Stimulated activated CD4-positive, alpha-beta T cell treated with anti-CD3 and anti-CD28 coated beads, TNF-alpha, amount 100 ng/mL, for 48 hours (primary cell): ENCODE results near the gene TBC1D9B.

Experiments used
- DNase-seq, 3 donors: peaks; one replicate each; pipeline ENCODE4 v3.0.0-alpha.2; 2020; ENCODE audit warnings: low read depth in 3 of 3

TBC1D9B gene

DNA sequence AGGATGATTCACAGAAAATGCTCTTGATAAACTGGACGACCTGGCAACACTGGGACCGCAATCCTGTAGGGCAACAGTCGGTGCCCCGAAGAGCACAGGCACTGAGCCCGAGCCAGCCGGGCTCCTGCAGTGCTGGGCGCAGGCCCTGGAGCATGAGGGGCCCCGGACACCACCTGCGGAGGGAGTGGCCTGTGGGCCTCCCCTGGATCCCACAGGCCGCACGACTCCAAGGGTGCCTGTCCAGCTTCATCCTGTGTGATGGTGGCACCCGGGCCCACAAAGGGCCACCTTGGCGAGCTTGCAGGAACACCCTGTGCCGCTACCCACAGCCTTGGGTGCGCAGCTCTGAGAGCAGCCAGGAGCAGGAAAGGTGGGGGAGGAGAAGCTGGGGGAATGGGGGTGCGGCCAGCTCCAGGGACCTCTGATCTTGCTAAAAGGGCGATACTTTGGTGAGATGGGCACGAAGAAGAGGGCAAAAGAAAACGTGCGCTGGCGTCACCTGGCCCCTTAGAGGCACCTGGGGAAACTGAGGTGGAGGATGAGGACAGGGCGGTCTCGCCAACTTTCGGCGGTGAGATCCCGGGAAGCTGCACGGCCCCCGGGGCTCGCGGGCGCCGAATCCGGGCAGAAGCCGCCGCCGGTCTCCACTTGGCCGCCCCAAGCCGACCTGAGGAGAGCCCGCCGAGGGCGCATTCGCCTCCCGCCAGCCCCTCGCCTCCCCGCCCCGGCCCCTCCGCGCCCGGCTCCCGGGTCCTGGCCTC, 722 bp downstream of the TBC1D9B start:
- DNase-seq, result no peak

- DNase-seq, result no peak
These were observed 1.4 kb downstream of the TBC1D9B start for GRCh38 chr5:179906294-179906794.

- no peak for DNase-seq
These were observed 2.5 kb downstream of the TBC1D9B start for GRCh38 chr5:179905161-179905560.

DNA sequence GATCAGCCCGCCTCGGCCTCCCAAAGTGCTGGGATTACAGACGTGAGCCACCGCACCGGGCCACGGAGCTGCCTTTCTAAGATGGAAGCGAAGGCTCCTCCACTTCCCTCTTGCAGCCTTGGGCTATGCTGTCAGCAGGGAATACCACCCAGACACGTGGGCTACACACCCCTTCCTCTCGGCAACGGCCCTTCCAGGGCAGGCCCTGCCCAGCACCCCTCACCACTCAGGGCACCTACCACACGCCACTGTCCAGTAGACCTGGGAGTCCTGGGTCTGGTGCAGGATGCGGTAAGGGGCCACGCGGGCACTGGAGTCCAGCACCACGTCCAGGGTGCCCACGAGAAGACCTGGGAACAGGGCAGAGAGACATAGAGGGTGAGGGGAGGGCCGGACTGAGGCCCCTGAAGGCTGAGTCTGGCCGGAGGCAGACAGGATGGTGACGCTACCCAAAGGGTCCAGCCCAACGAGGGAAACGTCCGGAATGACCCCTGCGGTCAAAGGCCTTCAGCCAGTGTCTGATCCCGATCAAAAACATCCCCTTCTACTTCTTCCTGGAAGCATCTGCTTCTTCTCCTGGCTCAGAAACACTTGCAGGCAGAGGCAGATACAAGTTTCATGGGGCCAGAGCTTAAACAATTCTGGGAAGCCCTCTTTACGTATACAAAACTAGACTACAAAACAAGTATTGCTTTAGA, 3.1 kb downstream of the TBC1D9B start:
- no peak for DNase-seq

DNA sequence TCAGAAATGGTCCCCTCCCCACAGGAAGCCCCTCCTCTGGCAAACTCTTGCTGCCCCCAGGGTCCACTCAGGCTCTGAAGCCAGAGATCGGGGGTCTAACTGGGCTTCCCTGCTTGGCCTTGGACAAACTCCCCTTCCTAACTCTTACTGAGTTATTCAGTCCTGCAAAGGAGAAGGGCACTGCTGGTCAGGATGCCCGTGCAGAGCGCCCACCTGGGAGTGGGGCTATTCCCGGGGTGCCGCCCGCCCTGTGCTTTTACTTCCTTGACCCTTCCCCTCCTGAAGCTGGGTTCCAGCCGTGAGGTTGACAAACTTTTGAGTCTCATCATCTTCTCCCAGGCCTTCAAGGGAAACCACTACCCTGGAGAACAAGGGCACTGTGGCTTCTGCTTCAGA, 4.9 kb downstream of the TBC1D9B start:
- DNase-seq, result no peak

- DNase-seq, result no peak
These were observed 5.6 kb downstream of the TBC1D9B start for GRCh38 chr5:179901915-179902762.

DNA sequence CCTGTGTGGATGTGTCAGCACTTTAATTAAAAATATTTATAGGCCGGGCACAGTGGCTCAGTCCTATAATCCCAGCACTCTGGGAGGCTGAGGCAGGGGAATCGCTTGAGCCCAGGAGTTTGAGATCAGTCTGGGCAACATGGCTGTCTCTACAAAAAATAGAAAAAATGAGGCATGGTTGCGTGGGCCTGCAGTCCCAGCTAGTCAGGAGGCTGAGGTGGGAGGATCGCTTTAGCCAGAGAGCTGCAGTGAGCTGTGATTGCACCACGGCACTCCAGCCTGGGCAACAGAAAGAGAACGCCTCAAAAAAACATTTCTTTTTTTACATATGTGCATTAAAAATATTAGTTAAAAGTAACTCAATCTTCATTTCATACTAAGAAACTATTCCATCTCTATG, 6.2 kb downstream of the TBC1D9B start:
- DNase-seq, result no peak

DNA sequence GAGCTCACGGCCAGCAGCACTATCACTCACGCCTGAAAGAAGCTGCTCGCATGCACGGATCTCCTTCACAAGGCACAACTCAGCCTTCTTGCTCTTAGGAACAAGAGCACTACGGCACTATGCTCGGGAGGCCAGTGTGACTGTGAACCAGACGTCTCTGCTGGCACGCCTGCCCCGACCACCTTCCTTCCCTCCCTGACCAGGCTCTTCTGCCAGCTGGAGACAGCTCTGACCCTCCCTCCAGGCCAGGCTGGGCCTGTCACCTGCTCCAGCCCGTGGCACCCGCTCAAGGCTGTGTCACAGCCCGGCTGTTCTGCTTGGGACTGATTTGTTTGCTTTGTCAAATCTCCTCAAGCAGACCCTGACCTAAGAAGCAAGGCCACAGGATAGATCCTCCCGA, 7.0 kb downstream of the TBC1D9B start:
- DNase-seq, result no peak

- DNase-seq, result no peak
These were observed 7.5 kb downstream of the TBC1D9B start for GRCh38 chr5:179900206-179900605.

DNA sequence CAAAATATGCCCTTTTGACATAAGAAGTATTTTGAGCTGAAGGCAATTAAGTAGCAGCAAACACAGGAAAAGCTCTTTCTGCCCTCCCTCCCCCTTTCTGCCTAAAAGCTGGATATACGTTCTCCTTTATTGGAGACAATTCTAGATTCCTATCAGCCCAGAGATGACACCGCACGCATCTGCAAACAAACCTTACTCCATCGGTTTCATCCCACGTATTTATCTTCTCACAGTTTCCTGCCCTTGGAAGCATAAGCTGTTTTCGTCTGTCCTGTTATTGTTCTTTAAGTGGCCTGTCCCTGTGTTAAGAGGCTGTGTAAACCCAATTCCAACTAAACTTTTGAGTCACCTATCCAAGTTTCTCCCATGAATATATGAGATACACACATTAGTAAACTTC, 11.8 kb downstream of the TBC1D9B start:
- no peak for DNase-seq

DNA sequence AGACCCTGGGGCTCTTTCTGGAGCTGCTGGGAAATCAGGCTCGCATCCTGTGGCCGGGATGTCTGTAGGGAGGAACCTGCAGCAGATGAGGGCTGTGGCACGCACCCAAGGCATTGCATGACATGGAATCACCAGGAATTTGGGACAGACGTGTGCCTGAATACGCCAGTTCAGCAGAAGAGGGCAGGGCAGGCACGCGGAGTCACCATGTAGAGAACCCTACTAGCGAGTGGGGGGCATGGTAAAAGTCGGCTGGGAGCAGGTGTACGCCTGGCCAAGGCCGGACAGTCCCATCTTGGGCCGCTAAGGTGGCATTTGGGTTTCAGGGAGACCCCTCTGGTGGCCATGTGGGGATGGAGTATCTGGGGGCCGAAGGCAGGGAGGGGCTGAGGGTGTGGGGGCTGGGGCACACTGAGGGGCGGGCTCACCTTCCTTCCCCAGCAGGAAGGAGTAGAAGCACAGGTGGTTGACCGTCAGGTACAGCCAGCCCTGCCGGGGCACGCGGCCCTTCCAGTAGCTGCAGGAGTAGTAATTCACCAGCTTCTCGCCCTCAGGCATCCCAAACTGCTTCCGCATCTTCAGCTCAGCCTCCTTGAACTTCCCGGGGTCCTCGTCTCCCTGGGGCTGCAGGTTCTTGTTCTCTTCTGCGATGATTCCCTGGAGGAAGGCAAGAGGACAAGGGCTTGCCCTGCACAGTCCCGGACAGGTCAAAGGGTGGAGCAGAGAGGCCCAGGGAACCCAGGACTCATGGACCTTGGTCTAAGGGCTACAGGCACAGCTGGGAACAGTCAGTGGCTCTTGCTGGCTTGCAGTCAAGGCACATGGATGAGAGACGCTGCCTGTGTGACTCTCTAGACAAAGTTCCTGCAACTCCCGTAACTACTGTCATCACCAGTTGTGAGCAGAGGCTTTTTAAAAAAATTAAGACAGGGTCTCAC, 13.5 kb downstream of the TBC1D9B start:
- no peak for DNase-seq

- no peak for DNase-seq
These were observed 14.4 kb downstream of the TBC1D9B start for GRCh38 chr5:179893076-179893957.

- DNase-seq, result no peak
These were observed 15.4 kb downstream of the TBC1D9B start for GRCh38 chr5:179892255-179892654.

DNA sequence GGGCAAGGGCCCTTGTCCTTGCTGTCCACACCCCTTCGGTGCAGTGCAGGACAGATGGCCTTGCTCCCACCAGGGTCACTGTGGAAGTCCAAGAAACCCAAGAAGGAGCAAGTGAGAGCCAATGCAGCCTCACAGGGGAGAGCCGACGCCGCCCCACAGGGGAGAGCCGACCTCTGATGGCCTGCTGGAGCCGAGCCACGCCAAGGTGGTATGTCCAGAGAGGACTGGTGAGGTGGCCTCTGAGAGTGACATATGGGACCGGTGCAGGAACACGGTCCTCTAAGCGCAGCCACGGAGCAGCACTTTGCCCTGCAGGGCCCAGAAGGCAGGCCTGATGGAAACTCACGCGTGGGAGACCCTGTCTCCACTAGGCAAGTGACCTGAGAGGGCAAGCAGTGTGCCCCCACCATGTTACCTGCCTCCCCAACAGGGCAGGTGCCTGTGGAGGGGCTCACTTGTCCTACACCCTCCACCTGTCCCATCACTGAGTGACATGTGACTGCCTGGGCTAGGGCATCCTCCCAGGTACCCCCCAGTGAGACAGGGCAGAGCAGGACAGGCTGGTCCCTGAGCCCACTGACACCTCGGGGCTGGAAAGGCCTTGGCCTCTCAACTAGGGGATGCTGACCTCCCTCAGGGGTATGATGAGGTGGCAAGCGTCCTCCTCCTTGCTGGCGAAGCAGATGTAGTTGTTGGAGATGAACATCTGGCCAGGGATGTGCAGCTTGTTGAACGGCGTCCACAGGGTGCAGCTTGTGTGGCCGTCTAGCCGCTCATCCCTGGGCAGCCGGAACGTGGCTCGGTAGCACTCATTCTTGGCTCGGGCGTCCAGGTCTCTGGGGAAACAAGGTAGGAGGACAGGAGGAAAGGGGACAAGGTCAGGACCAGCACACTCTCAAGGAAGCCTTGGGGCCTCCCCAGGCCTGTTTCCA, 16.7 kb downstream of the TBC1D9B start:
- DNase-seq, result no peak

GRCh38 chr5:179889885-179890284, 17.8 kb downstream of the TBC1D9B start:
- no peak for DNase-seq

- no peak for DNase-seq
These were observed 19.9 kb downstream of the TBC1D9B start for GRCh38 chr5:179887802-179888201.

- DNase-seq, result no peak
These were observed 20.6 kb downstream of the TBC1D9B start for GRCh38 chr5:179887095-179887494.

- no peak for DNase-seq
These were observed 21.3 kb downstream of the TBC1D9B start for GRCh38 chr5:179886190-179886911.
